Measurements from ENCODE around the gene NTM. TPM values are rescaled to one million over a fixed set of nuclear protein-coding genes. Genes with fewer than 3 reads are reported as not detected.

The NTM gene
- total RNA-seq, 1 donor from 2014 or later = 4.3 TPM

DNA sequence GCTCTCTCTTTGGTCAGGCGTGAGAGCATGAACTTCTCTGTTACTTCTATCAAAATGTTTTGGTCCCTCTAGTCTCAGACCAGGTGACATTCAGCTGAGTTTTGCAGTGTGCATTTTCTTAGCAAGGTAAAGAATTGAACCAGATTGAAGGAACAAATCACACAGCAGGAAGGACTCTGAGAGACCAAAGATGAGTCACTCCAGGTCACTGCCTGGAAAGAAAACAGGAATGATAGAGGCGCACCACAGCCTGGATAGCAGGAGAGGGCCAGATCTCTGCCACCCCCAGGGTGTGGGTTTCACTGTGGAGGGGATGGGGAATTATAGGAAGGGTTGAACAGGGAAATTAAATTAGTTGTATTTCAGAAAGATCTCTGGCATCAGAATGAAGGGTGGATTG is 788.3 kb downstream of the NTM start:
- Mint-ChIP-seq H3K36me3 (ENCODE audit: insufficient read depth) (no peaks in the 10 kb centered on the region), H3K4me1 (ENCODE audit: low read depth) (no peaks in the 10 kb centered on the region), H3K9me3 (ENCODE audit: low read depth) (no peaks in the 10 kb centered on the region), H3K4me3 (ENCODE audit: low read depth) (no peak overlapping the region), H3K27ac (no peak overlapping the region), H3K27me3 (peaks cover 15% of the 10 kb centered on the region)
- DNase-seq (ENCODE audit: low spot score, unreplicated experiment) = no peak
- TF ChIP-seq, protein P1, sequence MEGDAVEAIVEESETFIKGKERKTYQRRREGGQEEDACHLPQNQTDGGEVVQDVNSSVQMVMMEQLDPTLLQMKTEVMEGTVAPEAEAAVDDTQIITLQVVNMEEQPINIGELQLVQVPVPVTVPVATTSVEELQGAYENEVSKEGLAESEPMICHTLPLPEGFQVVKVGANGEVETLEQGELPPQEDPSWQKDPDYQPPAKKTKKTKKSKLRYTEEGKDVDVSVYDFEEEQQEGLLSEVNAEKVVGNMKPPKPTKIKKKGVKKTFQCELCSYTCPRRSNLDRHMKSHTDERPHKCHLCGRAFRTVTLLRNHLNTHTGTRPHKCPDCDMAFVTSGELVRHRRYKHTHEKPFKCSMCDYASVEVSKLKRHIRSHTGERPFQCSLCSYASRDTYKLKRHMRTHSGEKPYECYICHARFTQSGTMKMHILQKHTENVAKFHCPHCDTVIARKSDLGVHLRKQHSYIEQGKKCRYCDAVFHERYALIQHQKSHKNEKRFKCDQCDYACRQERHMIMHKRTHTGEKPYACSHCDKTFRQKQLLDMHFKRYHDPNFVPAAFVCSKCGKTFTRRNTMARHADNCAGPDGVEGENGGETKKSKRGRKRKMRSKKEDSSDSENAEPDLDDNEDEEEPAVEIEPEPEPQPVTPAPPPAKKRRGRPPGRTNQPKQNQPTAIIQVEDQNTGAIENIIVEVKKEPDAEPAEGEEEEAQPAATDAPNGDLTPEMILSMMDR (IDR thresholded peaks at IDR 0.05; ENCODE audit: unreplicated experiment) = no peak

DNA sequence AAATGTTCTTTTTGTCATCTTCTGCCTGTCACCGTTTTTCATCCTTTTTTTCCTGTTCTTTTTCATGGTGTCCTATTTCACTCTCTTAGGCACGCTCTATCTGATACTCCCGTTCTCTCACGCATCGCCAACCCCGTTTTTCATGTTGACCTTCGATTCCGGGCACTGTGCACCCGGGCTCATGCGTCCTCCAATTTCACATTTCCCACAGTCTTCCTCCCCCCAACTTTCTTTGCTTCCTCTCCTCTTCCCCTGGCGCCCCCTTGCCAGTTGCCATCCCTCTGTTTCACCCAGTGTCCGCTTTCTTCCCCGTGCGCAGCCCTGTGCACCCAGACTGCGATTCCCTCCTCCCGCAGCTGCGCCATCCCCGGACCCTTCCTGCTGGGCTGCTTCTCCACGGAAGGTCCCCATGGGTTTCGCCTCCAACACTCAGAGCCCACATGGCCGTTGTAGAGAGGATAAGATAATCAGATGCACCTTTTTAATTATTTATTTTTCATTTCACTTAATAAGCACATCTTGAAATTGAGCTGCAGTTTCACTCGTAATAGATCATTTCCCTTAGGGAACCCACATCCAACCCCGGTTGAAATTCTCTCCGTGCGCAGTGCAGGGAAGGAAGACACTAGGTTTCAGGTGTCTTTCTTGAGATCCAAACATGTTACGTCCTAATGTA is 791.1 kb downstream of the NTM start:
- H3K9me3 Mint-ChIP-seq (ENCODE audit: low read depth) = no peaks in the 10 kb centered on the region
- no peaks in the 10 kb centered on the region for H3K36me3 Mint-ChIP-seq (ENCODE audit: insufficient read depth)
- TF ChIP-seq, protein P1 (IDR thresholded peaks at IDR 0.05; ENCODE audit: unreplicated experiment) = no peak
- H3K27me3 Mint-ChIP-seq = peaks cover 8% of the 10 kb centered on the region
- no peak overlapping the region for H3K27ac Mint-ChIP-seq
- no peak overlapping the region for H3K4me3 Mint-ChIP-seq (ENCODE audit: low read depth)
- no peaks in the 10 kb centered on the region for H3K4me1 Mint-ChIP-seq (ENCODE audit: low read depth)
- no peak for DNase-seq (ENCODE audit: low spot score, unreplicated experiment)

DNA sequence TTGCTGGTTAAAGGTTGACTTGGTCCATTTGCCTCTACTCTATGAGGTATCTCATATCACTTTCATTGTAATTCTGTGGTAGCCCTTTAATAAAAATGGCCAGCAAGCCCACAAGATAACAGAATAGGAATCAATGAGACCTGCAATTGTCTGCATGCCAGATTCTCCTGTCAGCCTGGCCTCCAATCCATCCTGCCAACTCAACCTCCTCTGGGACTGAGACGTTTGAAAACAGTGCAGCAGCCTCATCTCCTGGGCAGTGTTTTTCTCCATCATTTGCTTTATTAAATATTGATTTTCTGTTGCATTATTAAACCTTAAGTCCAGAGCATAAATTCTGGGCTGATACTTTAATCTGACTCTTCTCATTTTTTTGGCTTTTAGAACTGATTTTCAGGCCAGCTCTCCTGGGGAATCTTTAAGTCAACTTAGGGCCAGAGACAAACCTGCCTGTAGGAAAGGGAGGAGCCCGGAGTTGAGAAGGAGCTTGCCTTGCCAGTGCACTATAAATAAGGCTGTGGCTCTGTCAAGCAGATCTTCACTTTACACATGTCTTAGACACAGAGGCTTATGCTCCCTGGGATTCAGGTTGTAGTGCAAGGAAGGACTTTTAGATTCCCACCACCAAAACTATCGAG is 798.0 kb downstream of the NTM start:
- DNase-seq (ENCODE audit: low spot score, unreplicated experiment) = no peak
- H3K4me1 Mint-ChIP-seq (ENCODE audit: low read depth) = no peaks in the 10 kb centered on the region
- H3K36me3 Mint-ChIP-seq (ENCODE audit: insufficient read depth) = no peaks in the 10 kb centered on the region
- no peak overlapping the region for H3K4me3 Mint-ChIP-seq (ENCODE audit: low read depth)
- no peak overlapping the region for H3K27ac Mint-ChIP-seq
- peaks cover 16% of the 10 kb centered on the region for H3K27me3 Mint-ChIP-seq
- TF ChIP-seq, protein P1 (IDR thresholded peaks at IDR 0.05; ENCODE audit: unreplicated experiment) = no peak
- no peaks in the 10 kb centered on the region for H3K9me3 Mint-ChIP-seq (ENCODE audit: low read depth)

DNA sequence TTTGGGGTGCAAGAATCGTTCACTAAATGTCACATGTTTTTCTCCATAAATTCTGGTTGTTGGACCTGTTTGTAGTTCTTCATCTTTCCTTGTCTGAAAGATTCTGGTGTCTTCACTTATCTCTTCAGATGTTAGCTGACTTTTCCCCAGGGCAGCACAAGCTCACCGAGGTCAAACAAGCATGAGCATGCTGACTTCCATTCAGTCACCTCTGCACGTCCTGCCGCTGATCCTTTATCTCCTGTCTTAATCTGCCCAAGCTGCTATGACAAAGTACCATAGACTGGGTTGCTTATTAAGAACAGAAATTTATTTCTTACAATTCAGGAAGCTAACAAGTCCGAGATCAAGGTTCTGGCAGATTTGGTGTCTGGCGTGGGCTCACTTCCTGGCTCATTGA is 800.6 kb downstream of the NTM start:
- Mint-ChIP-seq H3K27ac (no peak overlapping the region), H3K4me1 (ENCODE audit: low read depth) (no peaks in the 10 kb centered on the region)

More for the DNA sequence above, 800.6 kb downstream of the NTM start:
- peaks cover 31% of the 10 kb centered on the region for H3K27me3 Mint-ChIP-seq
- DNase-seq (ENCODE audit: low spot score, unreplicated experiment) = no peak
- no peaks in the 10 kb centered on the region for H3K9me3 Mint-ChIP-seq (ENCODE audit: low read depth)
- no peaks in the 10 kb centered on the region for H3K36me3 Mint-ChIP-seq (ENCODE audit: insufficient read depth)
- no peak overlapping the region for H3K4me3 Mint-ChIP-seq (ENCODE audit: low read depth)
- TF ChIP-seq, protein P1 (IDR thresholded peaks at IDR 0.05; ENCODE audit: unreplicated experiment) = no peak
